ENCODE results near the gene SYNJ2BP.

The SYNJ2BP gene

DNA sequence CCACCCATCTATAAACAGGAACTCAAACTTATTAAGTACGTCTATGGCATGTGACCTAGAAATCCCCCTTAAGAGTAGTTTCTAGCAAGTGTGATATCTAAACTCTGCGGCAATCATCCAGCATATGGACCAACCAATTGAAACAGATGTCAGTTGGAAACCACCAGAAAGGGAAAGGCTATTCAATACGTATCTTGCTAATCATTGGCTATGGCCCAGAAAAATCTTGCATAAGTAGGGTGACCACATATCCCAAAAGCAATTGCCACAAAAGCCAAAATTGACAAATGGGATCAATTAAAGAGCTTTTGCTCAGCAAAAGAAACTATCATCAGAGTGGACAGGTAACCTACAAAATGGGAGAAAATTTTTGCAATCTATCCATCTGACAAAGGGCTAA lies 24.2 kb downstream of the SYNJ2BP start:
- Histone ChIP-seq H3K4me3 (ENCODE audit: low read depth, low read length) (no peak overlapping the region), H3K27ac (ENCODE audit: low read depth, low read length) (no peak overlapping the region), H3K36me3 (ENCODE audit: control insufficient read depth, insufficient read depth, low read length) (peaks cover 12% of the 10 kb centered on the region; the same call in 1 of the 2 replicates), H3K9me3 (ENCODE audit: control insufficient read depth, insufficient read depth, low read length) (no peaks in the 10 kb centered on the region), H3K9ac (ENCODE audit: low read depth, low read length) (no peak overlapping the region), H3K27me3 (ENCODE audit: control insufficient read depth, insufficient read depth, low read length) (no peaks in the 10 kb centered on the region), H3K4me1 (ENCODE audit: control insufficient read depth, insufficient read depth, low read length) (peaks cover 13% of the 10 kb centered on the region)

DNA sequence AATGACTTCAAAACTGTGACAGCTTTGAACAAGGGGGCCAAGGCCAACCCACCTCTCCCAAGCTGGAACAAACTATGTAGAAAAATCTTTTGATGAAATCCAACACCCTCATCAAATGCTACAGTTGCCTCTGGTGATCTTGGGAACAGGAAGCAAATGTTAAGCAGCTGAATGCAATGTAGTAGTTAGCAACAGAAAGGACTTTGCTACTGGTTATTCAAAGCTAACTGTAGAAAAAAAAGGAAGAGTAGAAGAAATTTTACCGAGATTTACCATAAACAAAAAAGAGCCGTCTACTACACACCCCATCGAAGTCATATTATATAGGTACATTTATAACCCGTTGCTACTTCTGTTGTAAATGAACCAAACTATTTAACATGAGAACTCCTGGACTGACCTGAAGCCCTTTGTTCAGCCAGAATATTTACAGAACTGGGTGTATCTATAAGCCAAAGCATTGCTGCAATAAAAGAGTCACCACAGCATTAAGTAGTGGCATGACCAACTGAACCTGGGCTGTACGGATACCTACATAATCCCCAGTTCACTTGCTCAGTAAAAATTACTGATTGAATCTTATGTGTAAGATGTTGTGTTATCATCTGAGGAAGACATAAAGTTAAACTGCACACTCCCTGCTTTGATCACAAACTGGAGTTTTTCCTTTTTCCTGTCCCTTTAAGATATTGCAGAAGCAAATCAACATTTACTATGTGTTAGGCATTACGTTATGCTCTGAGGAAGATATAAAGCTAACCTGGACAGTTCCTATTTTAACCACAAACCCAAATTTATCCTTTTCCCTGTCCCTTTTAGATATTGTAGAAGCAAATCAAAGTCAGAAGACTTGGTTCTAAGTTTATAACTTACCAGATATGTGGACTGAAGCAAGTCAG lies 25.1 kb downstream of the SYNJ2BP start:
- no peak overlapping the region for H3K9ac ChIP-seq (ENCODE audit: low read depth, low read length)
- no peak overlapping the region for H3K27ac ChIP-seq (ENCODE audit: low read depth, low read length)

DNA sequence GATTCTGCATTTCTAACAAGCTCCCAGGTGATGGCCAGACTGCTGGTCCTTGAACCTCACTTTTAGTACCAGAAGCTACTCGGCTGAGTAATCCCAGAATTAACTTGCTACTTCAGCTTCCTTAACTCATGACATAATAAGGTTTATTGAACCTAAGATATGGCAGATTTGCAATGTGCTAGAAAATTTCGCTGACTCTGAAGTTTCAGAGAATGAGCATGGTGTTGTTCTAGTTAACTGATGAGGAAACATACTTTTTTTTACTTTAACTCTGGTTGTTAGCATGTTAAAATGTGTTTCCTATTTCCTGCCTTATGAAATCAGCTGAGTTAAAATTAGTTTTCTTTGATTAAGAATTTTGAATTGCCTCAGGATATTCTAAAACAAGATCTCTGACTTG lies 34.4 kb downstream of the SYNJ2BP start:
- no peak overlapping the region for H3K4me3 ChIP-seq (ENCODE audit: low read depth, low read length)
- H3K9me3 ChIP-seq (ENCODE audit: control insufficient read depth, insufficient read depth, low read length), result no peaks in the 10 kb centered on the region
- H3K27me3 ChIP-seq (ENCODE audit: control insufficient read depth, insufficient read depth, low read length), result no peaks in the 10 kb centered on the region
- no peak overlapping the region for H3K9ac ChIP-seq (ENCODE audit: low read depth, low read length)
- peaks cover 9% of the 10 kb centered on the region; the same call in 1 of the 2 replicates for H3K4me1 ChIP-seq (ENCODE audit: control insufficient read depth, insufficient read depth, low read length)
- H3K36me3 ChIP-seq (ENCODE audit: control insufficient read depth, insufficient read depth, low read length), result peaks cover 6% of the 10 kb centered on the region
- H3K27ac ChIP-seq (ENCODE audit: low read depth, low read length), result no peak overlapping the region

More for the DNA sequence above, 25.1 kb downstream of the SYNJ2BP start:
- Histone ChIP-seq H3K4me3 (ENCODE audit: low read depth, low read length) (no peak overlapping the region), H3K36me3 (ENCODE audit: control insufficient read depth, insufficient read depth, low read length) (0 out of 2 replicates have a peak, but pooled peaks cover 3% of the 10 kb centered on the region), H3K27me3 (ENCODE audit: control insufficient read depth, insufficient read depth, low read length) (no peaks in the 10 kb centered on the region), H3K9me3 (ENCODE audit: control insufficient read depth, insufficient read depth, low read length) (no peaks in the 10 kb centered on the region), H3K4me1 (ENCODE audit: control insufficient read depth, insufficient read depth, low read length) (peaks cover 13% of the 10 kb centered on the region)

DNA sequence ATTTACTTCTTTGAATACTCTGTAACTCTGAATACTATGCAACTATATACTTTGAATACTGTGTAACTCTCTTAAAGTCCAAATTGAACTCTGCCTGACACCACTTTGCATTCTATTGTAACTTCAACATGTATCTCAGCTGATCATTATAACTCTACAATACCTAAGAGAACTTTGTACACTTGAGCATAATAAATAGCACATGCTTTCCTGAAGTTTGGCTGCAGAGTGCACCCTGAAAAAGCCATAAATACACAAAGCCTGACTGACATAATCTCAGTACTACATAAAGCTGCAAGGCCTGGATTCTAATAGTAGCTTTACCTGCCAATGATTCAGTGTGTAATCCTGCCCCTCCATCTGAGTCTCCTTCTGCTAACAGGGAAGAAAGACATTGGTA lies 36.1 kb downstream of the SYNJ2BP start:
- Histone ChIP-seq H3K4me1 (ENCODE audit: control insufficient read depth, insufficient read depth, low read length) (peaks cover 9% of the 10 kb centered on the region; the same call in 1 of the 2 replicates), H3K9ac (ENCODE audit: low read depth, low read length) (no peak overlapping the region), H3K27me3 (ENCODE audit: control insufficient read depth, insufficient read depth, low read length) (no peaks in the 10 kb centered on the region), H3K36me3 (ENCODE audit: control insufficient read depth, insufficient read depth, low read length) (peaks cover 4% of the 10 kb centered on the region; the same call in 1 of the 2 replicates), H3K27ac (ENCODE audit: low read depth, low read length) (no peak overlapping the region), H3K9me3 (ENCODE audit: control insufficient read depth, insufficient read depth, low read length) (no peaks in the 10 kb centered on the region), H3K4me3 (ENCODE audit: low read depth, low read length) (no peak overlapping the region)

DNA sequence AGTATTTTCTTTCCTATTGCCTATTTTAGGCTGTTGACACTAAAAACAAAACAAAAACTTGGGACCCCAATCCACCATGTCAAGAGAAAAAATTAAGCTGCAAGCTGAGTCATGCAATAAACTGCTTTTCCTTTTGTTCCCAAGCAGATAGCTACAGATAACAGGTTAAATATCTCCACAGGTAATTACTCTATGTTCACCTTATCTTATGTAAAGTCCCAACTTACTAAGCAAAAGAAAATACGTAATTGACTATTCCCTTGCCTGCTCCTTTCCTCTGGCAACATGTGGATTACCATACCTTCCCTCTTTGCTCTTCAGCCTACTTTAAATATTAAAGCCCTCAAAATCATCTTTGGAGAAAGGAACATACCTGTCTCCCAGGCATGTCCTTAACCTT lies 38.2 kb downstream of the SYNJ2BP start:
- Histone ChIP-seq H3K4me3 (ENCODE audit: low read depth, low read length) (no peak overlapping the region), H3K4me1 (ENCODE audit: control insufficient read depth, insufficient read depth, low read length) (peaks cover 9% of the 10 kb centered on the region; the same call in 1 of the 2 replicates), H3K9ac (ENCODE audit: low read depth, low read length) (no peak overlapping the region), H3K27ac (ENCODE audit: low read depth, low read length) (peak overlapping the region; percentile 17), H3K36me3 (ENCODE audit: control insufficient read depth, insufficient read depth, low read length) (peaks cover 17% of the 10 kb centered on the region), H3K9me3 (ENCODE audit: control insufficient read depth, insufficient read depth, low read length) (no peaks in the 10 kb centered on the region), H3K27me3 (ENCODE audit: control insufficient read depth, insufficient read depth, low read length) (no peaks in the 10 kb centered on the region)

Data from HUES48 (cell line).